CD4-positive, alpha-beta T cell treated with Interleukin-1 beta for 1 hour (primary cell): Measurements from ENCODE around the gene TNNI3K.
A peak's percentile ranks its signal among the peaks of the same experiment; 100 is the strongest.

Source experiments
- DNase-seq, 2 donors: peaks; one replicate each; pipeline ENCODE4 v3.0.0-alpha.2; 2020 to 2022

TNNI3K gene

DNA sequence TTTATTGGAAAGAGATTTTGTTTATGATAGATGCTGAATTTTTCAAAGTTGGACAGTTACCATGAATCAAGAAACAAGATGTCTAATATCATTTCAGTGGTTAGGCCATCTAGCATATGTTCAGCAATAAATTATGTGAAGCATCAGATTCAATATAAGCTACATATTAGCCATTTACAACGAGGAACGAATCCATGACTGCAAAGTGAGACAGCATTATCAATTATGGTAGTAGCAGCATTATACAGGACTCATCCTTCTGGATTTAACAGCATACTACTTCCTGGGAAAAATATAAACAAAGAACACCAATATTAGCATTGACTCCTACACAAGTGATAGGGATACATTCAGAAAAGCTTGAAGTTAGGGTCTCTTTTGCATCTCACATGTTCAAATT, 218.1 kb downstream of the TNNI3K start:
- no peak for DNase-seq

DNA sequence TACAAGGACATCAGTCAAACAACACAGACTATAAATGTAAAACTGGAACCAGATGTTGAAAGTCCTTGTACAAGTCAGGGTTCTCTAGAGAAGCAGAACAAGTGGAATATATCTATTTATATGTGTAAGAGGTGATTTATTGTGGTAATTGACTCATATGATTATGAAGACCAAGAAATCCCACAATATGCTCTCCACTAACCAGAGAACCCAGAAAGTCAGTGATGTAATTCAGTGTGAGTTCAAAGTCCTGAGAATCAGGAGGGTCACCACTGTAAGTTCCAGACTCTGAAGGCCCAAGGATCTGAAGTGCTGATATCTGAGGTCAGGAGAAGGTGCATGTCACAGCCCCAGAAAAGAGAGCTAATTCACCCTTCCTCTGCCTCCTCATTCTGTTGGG, 220.2 kb downstream of the TNNI3K start:
- DNase-seq = no peak

DNA sequence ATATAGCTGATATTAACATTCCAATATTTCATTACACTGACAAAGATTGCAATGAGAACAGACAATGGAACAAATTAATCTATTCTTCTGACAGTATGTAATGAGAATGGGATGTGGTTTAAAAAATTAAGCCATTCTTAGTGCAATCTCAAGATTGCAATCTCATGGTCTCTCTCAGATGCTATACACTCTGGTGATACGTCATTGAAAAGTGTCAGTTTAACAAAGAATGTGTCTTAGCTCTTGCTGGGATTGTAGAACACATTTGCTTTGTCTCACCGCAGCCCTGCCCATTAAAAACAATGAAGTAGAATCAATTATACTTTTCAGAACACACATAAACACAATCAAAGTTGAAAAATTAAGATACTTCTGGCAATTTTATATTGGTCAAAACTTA, 222.1 kb downstream of the TNNI3K start:
- DNase-seq = no peak

DNA sequence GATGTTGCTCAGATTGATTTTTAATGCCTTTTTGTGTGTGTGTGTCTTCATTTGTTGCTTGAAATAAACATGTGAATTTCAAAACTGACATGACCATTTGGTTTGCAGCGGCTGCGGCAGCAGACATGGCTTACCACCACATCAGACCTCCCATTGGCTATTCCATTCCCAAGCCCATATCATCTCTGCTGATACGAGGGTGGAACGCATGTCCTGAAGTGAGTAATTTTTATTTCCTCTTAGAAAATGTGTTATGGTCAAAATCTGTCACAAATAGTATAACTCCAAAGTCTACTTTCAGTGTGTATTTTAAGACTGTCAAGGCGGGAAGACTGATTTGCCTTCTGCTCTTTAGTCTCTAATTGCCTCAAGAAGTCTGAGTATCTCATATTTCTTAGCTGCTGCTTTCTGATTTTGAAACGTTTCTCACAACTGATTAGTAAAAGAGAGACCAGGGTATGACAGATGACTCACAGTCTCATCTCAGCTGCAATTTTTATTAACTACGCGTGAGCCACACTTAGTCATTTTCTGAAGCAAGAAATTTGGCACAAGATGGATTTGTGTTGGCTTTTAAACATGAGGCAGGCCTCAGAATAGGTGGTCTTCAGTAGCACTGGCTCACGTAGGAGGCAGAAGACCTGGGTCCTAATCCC, 228.3 kb downstream of the TNNI3K start:
- no peak for DNase-seq

DNA sequence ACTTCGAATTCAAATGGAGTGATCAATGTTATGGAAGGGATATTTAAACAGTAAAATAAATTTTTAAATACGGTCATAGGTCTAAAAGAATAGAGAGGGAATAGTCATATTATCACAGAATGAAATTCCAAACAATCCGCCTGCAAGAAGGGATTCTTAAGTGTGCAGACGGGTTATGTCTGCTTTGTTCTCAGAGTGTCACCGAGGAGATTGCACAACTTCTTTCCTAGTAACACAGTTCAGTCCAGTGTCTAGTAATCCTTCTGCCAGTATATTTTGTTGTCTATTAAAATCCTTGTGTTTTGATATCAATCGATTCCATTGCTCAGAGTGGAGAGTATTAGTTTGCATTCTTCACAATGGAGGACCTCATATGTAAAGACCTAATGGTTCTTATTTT, 228.8 kb downstream of the TNNI3K start:
- DNase-seq = no peak

DNA sequence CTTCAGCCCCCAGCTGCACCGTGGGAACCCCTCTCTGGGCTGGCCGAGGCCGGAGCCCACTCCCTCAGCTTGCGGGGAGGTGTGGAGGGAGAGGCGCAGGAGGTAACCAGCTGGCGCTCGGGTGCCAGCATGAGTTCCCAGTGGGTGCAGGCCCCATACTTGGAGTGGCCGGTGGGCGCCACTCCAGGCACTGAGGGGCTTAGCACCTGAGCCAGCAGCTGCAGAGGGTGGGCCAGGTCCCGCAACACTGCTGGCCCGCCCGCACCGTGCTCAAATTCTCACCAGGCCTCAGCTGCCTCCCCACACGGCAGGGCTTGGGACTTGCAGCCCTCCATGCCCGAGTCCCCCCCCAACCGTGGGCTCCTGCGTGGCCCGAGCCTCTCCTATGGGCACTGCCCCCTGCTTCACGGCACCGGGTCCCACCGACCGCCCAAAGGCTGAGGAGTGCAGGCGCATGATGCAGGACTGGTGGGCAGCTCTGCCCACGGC, 230.1 kb downstream of the TNNI3K start:
- no peak for DNase-seq

DNA sequence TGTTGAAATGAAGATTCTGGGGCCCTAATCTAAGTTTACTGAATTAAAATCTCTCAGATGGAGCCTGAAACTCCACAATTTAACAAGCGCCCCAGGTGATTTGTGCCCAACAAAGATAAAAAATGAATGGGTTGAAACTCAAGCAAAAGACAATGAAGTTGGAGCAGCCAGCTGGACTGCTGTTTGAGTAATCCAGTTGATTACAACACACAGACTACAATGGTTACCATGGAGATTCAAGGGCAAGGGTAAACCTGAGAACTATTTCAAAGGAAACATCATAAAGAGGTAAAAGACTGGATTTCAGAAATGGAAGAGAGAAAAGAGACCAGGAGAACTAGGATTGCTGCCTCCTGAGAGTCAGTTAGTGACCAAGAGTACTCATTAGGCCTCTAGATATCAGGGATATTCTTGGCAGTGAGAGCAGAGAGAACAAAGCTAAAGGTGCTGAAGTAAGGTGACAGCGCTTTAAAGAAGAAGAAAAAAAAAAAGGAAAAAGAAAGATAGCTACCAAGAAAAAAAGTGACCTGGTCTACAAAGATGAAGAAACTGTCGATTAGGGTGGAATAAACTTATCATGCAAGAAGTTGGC, 232.7 kb downstream of the TNNI3K start:
- no peak for DNase-seq

DNA sequence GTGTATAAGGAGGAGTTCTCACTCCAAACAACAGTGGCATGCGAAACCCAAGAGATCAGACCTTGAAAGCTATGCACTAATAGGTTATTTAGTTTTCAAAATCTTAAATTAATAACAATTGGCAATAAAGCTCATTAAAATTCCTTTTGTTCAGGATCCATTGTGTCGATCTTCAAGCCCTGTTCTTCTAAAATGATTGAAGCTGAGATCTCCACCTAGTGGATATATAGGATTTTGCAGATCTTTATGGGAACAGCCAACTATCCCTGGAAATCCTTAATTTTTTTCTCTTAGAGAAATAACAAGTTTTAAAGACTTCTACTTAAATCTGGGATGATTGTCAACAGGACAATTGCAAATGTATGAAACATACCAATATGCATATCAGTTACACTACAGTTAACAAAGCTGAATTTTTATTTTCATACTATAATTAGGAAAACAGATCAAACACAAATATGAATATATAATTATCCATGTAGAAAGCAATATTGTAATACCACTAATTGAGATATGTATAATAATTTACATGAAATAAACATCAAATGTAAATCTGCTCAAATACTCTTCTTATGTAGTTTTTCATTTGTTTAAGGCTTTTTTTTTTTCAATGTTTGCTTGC, 233.9 kb downstream of the TNNI3K start:
- no peak for DNase-seq

DNA sequence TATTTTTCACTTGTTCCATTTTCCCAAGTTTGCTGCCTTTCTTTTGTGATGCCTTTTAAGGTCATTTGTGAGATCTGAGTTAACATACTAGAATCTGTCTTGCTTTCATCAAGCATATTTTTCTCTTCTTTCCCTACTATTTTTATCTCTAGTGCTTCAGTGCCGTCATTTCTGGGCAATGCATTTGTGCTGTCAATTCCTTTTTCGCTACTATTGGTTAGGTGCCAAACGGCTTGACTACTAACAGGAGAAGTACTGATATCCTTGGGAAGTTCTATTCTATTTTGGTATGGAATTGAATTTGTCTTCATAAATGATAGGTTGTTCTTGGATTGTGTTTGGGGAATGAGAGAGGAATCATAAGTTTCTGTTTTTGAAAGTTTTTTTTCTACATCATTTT, 235.1 kb downstream of the TNNI3K start:
- DNase-seq = no peak

DNA sequence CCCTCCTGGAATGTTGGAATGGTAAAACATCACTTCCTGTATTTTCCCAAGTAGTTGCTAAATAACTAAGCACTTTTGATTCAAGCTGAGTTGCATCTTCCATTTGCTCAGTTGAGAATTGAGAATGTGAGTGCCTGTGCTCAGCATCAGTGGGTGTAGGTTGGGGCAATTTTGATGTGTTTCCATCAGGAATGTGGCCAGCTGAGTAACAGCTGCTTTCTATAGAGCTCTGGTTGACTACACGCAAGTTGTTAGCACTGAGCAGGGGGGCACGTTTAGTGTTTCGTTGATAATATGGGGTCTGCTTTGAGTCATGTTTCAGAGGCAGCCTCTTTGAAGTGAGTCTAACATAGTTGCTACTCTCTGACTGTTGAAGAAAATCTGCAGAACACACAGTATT, 235.7 kb downstream of the TNNI3K start:
- DNase-seq = no peak

DNA sequence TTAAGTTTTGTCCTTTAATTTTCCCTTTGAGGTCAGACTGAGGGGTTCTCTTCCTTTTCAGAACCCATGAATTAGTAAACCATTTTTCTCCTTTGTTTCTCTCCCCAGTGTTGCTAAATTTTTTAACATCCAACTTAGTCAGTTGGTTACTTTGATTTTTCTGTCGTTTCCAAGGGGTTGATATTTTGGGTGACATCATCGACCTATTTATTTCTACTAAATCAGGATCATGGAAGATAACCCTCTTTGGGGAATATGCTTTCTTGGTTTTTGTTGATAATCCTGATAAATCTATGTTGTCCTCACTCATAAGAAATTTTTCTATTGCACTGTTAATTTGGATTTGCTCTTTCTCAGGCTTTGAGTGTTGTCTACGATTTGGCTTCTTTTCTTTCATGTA, 236.3 kb downstream of the TNNI3K start:
- no peak for DNase-seq

DNA sequence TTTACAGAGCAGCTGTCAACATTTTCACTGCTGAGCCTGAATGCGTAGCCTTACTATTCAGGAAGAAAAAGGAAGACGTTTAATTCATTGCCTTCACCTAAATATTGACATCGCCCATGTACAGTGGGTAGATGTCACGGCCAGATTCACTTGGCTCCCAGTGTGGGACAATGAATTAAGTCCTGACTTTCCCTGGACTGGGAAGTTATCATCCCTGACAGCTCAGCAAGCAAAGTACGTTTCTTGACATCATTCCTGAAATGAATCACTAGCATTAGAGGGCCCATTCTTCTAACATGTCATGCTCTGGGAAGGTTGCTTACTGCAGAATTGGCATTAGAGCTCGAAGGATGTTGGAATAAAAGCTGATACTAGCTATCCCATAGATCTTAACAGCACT, 239.4 kb downstream of the TNNI3K start:
- no peak for DNase-seq

DNA sequence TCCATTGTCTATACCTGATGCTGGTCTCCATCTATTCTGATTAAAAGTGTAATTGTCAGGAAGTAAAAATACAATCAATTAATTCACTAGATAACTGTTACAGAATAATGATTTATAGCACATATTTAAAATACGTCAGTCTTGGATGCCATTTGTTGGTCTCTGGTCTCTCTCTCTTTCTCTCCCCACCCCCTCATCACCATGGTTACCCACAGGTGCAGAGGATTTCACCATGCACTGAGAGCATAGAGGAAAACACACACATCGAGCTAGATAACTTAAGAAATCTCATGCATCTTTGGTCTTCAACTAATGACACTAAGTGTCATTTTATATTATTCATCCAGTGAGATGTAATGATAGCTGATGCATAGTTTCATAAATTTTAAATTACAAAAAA, 243.8 kb downstream of the TNNI3K start:
- DNase-seq = no peak

DNA sequence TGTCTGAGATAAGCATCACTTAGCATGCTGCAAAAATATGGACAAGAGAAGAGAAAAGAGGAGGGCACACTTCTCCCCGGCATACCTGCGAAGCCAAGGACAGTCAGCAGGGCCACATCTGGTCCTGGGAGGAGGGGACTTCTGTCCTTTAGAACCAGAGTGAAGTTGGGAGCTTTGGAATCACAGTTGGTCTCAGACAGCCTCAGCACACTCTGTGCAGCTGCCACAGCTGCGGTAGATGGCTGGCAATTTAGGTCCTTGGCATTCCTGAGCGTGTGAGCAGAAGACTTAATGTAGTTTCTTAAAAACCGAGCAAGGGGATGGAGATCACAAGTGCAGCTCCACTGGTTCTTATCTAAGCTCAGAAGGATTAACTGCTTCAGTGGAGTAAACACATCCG, 244.9 kb downstream of the TNNI3K start:
- DNase-seq = no peak

DNA sequence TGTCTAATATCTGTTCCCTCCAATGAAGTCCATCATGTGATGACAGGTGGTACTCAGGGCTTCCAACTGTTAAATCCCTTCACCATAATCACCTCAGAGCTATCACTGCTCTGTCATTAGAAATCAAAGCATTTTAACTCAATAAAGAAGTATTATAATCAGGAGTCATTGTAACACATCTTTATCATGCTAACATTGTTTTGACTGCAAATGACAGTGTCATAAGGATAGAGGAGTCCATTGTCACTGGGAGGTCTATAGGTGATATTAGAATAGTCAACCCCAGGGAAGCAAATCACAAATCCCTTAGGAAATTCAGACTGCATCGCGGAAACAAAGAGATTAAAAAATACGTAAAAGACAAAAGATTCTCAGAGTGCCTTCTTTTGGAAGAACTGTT, 246.4 kb downstream of the TNNI3K start:
- DNase-seq = no peak

DNA sequence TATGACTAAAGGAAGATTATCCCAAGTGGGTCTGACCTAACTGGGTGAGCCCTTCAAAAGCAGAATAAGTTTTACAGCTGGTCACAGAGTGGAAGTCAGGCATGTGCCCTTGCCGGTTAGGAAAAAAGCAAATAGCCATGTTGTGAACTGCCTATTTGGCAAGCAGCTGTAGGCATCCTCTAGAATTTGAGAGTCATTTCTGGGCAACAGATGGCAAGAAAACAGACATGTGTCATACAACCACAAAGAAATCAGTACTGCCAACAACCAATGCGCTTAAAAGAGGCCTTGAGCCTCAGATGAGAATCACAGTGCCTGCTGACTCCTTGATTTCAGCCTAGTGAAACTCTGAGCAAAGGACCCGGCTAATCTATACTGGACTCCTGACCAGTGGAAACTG, 250.4 kb downstream of the TNNI3K start:
- DNase-seq = no peak

DNA sequence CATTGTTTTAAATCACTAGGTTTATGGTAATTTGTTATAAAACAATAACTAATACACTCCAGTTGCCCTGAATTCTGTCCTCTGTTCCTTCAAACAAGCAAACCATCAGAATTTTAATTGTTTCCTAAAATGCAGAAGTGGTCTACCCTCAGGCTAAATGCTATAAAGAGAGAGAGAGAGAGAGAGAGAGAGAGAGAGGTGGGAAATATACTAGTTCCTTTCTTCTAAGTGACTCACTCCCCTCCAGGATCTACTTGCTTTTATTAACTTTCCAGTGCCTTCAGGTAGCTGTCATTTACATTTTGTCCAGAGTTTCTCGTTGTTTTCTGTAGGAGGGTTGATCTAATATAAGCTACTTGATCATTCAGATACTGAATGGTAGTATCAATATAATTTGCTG, 250.8 kb downstream of the TNNI3K start:
- DNase-seq = no peak

DNA sequence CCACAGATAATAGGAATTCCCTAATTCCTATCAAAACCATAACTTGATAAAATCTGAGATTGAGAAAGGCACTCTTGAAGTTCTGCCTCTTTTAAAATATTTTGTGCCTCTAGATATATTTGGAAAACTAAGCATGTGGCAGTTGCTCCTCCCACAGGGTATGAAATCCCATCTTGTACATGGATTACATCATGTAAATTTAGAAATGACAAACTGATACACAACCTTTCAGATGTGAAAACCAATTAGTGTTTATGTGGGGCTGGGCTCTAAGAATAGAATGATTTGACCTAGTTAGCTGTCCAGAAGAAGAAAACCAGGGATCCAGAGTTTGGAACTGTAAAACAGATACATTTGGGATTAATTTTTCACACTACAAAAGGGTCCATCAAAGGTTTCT, 261.5 kb downstream of the TNNI3K start:
- no peak for DNase-seq

DNA sequence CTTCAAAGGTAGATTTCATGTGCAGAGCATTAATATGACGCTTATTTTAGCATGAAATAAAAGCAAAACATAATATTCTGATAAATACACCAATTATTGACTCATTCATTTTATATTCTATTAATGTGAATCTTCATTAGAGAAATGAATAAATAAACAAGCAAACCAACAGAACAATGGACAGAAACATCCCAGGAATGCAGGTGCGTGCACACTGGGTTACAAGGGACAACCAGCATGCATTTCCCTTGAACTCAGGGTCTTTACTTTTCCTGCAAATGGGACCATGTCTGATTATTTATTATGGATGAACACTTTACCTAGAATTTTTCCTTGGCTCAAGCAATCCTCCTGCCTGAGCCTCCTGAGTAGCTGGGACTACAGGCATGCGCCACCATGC, 263.7 kb downstream of the TNNI3K start:
- no peak for DNase-seq

DNA sequence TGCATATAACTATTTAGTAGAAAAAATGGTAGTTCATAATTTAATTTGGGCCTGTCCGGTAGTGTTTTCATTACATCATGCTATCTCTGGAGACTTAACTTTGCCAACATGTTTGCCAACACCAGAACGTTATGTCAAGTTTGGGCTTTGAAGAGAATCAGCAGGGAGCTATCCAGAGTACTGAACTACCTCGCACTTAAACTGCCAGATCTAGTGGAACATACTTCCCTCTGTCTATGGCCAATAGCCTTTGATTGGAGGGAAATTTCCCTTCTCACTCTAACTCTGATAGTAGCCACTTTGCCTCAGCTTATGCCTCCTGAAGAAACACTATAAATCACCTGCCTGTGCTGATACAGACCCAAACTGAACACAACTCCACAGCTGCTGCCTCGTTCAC, 267.2 kb downstream of the TNNI3K start:
- no peak for DNase-seq

DNA sequence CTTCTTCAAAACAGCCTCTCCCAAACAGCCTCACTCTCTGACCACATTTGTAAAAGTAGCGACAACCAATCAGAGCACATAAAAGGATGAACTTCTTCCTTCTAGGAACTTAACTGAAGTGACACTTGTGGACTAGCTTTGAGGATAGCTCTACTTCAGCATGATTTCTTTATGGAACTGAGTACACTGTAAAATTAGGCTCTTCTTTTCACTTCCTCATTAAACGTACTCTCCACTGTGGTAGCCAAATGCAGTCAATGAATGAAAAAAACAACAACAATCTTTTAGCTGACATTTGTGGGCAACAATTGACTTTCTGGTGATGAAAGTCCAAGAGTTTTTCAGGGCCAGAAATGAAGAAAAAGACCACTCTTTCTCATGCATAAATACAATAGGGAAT, 267.7 kb downstream of the TNNI3K start:
- DNase-seq = no peak

DNA sequence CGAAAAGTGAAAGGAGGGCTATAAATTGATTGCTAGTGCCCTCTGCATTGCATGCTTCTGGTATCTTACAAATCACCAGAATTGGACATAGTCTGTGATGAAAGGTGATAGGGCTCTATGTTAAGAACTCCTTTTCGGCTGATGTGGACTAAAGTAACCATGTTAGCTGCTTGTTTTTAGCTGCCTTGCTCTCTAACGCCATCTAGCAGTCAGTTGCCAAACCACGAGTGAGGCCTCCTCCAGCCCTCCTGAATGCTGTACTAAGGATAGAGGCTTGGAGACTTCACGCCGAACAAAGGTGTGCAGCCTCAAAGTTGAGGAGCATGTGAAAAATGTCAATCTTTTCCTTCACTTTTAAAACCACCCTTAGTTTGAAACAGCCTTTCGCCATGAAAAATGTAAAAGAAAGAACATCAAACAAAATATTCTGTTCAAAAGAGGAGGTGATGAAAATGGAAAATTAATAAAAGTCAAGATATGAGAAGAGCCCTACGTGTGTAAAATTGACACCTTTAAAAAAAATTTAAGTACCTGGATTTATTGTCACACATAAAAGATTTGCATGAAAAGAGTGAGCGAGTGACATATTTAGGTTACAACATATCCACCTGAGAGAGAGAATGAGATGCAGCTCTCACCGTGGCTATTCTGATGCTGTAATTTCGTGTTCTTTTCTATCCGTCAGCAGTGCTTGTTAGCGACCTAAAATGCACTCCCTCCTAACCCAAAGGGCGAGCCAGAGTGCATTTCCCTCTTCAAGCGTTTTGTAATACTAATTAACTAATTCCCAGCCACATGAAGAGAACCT, 269.1 kb downstream of the TNNI3K start:
- peak in 1 of 2 donors; percentile 27 for DNase-seq

DNA sequence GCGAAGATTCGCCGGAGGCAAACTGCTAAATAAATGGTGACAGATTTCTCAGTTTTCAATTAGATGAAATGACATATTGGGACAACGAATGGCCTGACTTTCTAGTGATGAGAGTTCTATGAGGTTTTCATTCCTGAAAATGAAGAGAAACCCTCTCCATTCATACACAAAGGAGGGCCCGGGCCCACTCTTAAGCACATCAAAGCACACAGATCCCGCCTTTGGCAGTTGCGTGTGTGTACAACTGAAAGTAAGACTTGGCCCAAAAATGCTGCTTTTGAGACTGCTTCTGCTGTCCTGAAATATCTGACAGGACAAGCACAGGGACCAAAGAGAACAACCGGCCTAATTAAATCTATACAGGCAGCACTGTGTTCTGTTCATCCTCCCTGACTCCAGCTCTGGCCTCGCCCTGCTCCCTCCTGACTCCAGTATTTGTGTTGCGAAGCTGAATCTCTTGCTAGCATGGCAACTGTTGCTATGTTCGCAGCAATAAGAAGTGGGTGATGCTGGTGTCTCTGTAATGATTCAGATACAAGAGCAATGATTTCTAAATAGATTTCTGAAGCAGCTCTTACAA, 269.8 kb downstream of the TNNI3K start:
- DNase-seq = no peak
